ENCODE results near the gene EPS8L1.
"Not testable (repeated sequence)": the region's sequence is repeated elsewhere in the genome, so short reads cannot be mapped to it uniquely, and the experiment has no call there.

The EPS8L1 gene

GRCh38 chr19:55105237-55105636 is 29.6 kb downstream of the EPS8L1 start:
- TF ChIP-seq, protein P1, sequence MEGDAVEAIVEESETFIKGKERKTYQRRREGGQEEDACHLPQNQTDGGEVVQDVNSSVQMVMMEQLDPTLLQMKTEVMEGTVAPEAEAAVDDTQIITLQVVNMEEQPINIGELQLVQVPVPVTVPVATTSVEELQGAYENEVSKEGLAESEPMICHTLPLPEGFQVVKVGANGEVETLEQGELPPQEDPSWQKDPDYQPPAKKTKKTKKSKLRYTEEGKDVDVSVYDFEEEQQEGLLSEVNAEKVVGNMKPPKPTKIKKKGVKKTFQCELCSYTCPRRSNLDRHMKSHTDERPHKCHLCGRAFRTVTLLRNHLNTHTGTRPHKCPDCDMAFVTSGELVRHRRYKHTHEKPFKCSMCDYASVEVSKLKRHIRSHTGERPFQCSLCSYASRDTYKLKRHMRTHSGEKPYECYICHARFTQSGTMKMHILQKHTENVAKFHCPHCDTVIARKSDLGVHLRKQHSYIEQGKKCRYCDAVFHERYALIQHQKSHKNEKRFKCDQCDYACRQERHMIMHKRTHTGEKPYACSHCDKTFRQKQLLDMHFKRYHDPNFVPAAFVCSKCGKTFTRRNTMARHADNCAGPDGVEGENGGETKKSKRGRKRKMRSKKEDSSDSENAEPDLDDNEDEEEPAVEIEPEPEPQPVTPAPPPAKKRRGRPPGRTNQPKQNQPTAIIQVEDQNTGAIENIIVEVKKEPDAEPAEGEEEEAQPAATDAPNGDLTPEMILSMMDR (IDR thresholded peaks at IDR 0.05; ENCODE audit: low read depth, low read length, missing control alignments): no peak
- no peak overlapping the region for H3K4me3 ChIP-seq (ENCODE audit: low read depth, low read length)
- DNase-seq (ENCODE audit: low read depth): no peak

DNA sequence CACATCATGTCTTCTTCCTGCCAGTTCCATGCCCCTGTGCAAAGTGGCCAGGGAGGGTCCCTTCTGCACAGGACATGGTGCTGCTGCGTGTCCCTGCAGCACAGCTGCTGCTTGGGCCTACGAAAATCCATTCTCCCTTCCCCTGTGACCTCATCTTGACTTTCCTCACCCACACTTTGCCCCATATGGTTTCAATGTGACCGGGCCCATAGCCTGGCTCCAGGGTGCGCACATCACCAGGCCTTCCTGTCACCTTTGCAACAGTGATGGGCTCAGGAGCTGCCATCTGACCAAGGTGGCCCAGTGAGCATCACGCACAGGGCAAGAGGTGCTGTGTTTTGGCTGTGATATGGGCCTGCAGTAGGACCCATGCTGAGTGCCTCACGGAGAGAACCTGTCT is 30.9 kb downstream of the EPS8L1 start:
- no peak overlapping the region for H3K4me3 ChIP-seq (ENCODE audit: low read depth, low read length)
- DNase-seq (ENCODE audit: low read depth): no peak
- TF ChIP-seq, protein P1 (IDR thresholded peaks at IDR 0.05; ENCODE audit: low read depth, low read length, missing control alignments): no peak

- H3K4me3 ChIP-seq (ENCODE audit: low read depth, low read length); DNase-seq (ENCODE audit: low read depth): not testable (repeated sequence)
Measured at GRCh38 chr19:55107252-55107651, 31.6 kb downstream of the EPS8L1 start.

- DNase-seq (ENCODE audit: low read depth): no peak
- TF ChIP-seq, protein P1 (IDR thresholded peaks at IDR 0.05; ENCODE audit: low read depth, low read length, missing control alignments): no peak
- no peak overlapping the region for H3K4me3 ChIP-seq (ENCODE audit: low read depth, low read length)
Measured at GRCh38 chr19:55109527-55110291, 34.0 kb downstream of the EPS8L1 start.

- TF ChIP-seq, protein P1 (IDR thresholded peaks at IDR 0.05; ENCODE audit: low read depth, low read length, missing control alignments): no peak
- H3K4me3 ChIP-seq (ENCODE audit: low read depth, low read length): no peak overlapping the region
- DNase-seq (ENCODE audit: low read depth): no peak
Measured at GRCh38 chr19:55111238-55111831, 35.7 kb downstream of the EPS8L1 start.

GRCh38 chr19:55112246-55112776 is 36.6 kb downstream of the EPS8L1 start:
- TF ChIP-seq, protein P1 (IDR thresholded peaks at IDR 0.05; ENCODE audit: low read depth, low read length, missing control alignments): no peak
- DNase-seq (ENCODE audit: low read depth): no peak
- no peak overlapping the region for H3K4me3 ChIP-seq (ENCODE audit: low read depth, low read length)

GRCh38 chr19:55112777-55113569 is 37.3 kb downstream of the EPS8L1 start:
- no peak overlapping the region for H3K4me3 ChIP-seq (ENCODE audit: low read depth, low read length)
- no peak for DNase-seq (ENCODE audit: low read depth)
- TF ChIP-seq, protein P1 (IDR thresholded peaks at IDR 0.05; ENCODE audit: low read depth, low read length, missing control alignments): peak; percentile 34

Measured in GM12864 (cell line).